GM06990 (cell line): ENCODE results near the gene ABHD10.

ENCODE experiments used
- DNase-seq: peaks from one replicate; pipeline ENCODE4 v3.0.0-alpha.2; 2011; ENCODE audit not compliant: insufficient read length; ENCODE audit errors: extremely low read depth
- H3K27me3 ChIP-seq: replicated peaks from 2 replicates; pipeline ENCODE4 v1.6.0; 2011; ENCODE audit warnings: low read length; ENCODE audit not compliant: control insufficient read depth, insufficient read depth
- H3K36me3 ChIP-seq: 2 replicates; pipeline ENCODE4 v1.5.1; 2011; ENCODE audit warnings: low read length; ENCODE audit not compliant: control insufficient read depth, insufficient read depth
- H3K4me3 ChIP-seq: replicated peaks from 2 replicates; pipeline ENCODE4 v1.5.1; 2011; ENCODE audit warnings: low read depth, mild to moderate bottlenecking, control low read depth, low read length
- TF ChIP-seq, protein P1 (sequence below): IDR thresholded peaks from 2 replicates; pipeline ENCODE4 v1.5.1; 2011; ENCODE audit warnings: low read length, control low read depth, mild to moderate bottlenecking, inconsistent platforms; ENCODE audit not compliant: insufficient read depth, poor library complexity, severe bottlenecking

ABHD10 gene

DNA sequence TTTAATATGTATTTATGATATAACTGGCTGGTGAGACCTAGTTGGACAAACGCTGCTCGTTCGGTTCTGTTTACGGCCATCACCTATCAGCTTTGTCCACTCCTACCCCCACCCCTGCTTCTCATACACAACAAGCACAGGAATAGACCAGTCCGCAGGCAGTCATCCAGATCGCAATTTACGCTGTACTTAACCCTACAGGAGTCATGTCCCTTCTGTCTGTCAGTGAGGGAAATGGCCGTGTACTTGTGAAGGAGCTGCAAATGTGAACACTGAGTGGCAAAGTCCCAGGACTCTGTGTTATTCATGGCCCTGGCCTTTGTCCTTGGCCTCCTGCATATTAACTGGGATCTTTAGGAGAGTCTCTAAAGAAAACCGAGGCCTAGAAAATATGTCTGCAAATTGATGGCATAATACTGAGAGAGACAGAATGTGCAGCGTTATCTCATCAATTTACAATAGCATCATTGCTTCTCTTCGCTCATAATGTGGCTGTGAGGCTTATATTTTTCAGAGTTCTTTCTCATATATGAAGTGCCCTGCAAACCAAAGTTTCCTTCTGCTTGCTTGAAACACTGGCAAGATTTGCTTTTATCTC, 7.2 kb upstream of the ABHD10 start:
- TF ChIP-seq, protein P1, sequence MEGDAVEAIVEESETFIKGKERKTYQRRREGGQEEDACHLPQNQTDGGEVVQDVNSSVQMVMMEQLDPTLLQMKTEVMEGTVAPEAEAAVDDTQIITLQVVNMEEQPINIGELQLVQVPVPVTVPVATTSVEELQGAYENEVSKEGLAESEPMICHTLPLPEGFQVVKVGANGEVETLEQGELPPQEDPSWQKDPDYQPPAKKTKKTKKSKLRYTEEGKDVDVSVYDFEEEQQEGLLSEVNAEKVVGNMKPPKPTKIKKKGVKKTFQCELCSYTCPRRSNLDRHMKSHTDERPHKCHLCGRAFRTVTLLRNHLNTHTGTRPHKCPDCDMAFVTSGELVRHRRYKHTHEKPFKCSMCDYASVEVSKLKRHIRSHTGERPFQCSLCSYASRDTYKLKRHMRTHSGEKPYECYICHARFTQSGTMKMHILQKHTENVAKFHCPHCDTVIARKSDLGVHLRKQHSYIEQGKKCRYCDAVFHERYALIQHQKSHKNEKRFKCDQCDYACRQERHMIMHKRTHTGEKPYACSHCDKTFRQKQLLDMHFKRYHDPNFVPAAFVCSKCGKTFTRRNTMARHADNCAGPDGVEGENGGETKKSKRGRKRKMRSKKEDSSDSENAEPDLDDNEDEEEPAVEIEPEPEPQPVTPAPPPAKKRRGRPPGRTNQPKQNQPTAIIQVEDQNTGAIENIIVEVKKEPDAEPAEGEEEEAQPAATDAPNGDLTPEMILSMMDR = no peak
- DNase-seq = no peak
- Histone ChIP-seq H3K4me3 (no peak overlapping the region), H3K27me3 (no peaks in the 10 kb centered on the region), H3K36me3 (no peaks in the 10 kb centered on the region)

DNA sequence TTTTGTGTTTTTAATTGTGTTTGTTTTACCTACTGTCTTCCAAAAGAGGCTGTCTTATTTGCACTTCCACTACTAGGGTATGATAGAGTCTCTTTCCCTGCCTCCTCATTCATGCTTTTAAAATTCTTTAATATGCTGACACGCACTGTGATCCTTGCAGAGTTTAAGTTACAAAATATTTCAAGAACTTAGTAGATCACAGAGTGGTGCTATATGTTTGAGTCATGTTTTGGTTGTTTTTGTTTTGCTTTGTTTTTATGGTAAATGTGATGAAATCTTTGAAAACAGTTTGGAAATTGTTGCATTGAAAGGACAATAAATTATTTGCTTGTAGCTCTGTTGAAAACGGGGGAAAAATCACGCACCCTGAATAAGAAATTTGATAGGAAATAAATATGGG, 5.9 kb upstream of the ABHD10 start:
- DNase-seq = no peak
- H3K4me3 ChIP-seq = no peak overlapping the region
- TF ChIP-seq, protein P1 = no peak
- no peaks in the 10 kb centered on the region for H3K36me3 ChIP-seq
- H3K27me3 ChIP-seq = no peaks in the 10 kb centered on the region

DNA sequence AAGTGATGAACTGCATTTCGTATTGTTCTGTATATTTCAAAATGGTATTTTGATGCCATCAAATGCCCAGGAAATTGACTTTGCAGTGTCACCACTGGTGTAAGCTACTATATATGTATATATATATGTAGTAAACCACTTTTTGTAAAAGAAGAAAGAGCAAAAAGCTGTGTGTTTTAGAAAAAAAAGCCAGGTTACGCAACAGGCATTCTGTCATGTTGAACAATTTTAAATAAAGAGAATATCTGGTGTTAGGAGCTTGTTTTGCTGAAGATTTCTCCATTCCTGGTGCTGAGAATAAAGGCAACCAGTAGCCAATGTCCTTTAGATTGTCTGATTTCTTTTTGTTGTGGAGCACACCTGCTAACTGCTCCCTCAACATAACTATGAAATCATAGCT, 3.7 kb upstream of the ABHD10 start:
- no peak overlapping the region for H3K4me3 ChIP-seq
- DNase-seq = no peak
- no peaks in the 10 kb centered on the region for H3K36me3 ChIP-seq
- TF ChIP-seq, protein P1 = no peak
- no peaks in the 10 kb centered on the region for H3K27me3 ChIP-seq

DNA sequence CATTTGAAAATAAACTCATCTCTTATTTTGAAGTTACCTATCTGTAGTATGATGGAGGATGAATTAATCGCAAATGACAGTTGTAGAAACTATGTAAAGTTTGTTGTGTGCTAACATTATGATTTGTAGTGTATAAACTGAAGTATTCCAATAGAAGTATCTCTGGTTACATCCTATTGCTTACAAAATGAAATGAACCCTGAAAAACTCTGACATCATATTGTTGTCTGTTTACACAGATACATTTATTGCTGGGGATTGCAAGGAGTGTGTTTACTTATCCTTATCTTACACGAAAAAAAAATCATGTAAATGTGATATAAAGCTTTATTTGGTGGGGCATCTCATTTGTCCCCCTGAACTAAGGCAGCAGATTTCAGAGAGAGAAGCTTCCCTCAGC, 2.6 kb upstream of the ABHD10 start:
- no peaks in the 10 kb centered on the region for H3K27me3 ChIP-seq
- H3K36me3 ChIP-seq = no peaks in the 10 kb centered on the region
- DNase-seq = no peak
- H3K4me3 ChIP-seq = no peak overlapping the region
- TF ChIP-seq, protein P1 = no peak

DNA sequence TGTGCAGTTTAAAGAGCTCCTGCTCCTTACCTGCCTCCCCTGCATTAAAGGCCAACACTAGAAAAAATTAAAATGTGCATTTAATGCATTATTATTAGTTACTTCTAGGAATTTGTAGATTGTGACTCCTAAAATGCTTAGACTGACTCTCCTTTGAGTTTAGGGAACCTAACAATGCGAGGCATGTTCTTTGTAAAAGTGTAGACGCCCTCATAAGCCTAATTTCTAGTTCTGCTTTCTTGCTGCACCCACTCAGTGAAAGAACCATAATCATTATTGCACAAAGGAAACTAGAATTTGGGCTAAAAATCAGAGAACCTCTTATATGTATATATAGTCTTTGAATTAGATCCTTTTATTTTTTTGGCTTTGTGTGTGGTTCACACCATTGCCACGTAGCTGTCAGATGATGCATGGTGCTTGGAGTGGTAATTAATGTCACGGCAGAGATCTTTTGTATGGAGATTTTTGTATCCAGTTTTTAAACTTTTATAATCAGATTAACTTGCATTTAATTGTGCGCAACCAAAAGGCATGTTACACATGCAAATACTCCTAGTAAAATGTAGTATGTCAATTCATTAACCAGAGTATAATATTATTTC, 710 bp downstream of the ABHD10 start:
- Histone ChIP-seq H3K4me3 (peak overlapping the region; percentile 73), H3K36me3 (no peaks in the 10 kb centered on the region), H3K27me3 (no peaks in the 10 kb centered on the region)
- TF ChIP-seq, protein P1 = no peak
- no peak for DNase-seq
